ENCODE results near the gene CD38. TPM values are rescaled to one million over a fixed set of nuclear protein-coding genes. Genes with fewer than 3 reads are reported as not detected.
"Not testable (repeated sequence)": the region's sequence is repeated elsewhere in the genome, so short reads cannot be mapped to it uniquely, and the experiment has no call there.

CD38 gene
- total RNA-seq, 1 donor from 2014 or later = 87.1 TPM

GRCh38 chr4:15811703-15812337, 33.7 kb downstream of the CD38 start:
- Mint-ChIP-seq H3K9me3 (peaks cover 8% of the 10 kb centered on the region), H3K36me3 (ENCODE audit: low read depth) (peaks cover 82% of the 10 kb centered on the region), H3K27me3 (ENCODE audit: low read depth) (no peaks in the 10 kb centered on the region)

GRCh38 chr4:15832523-15833451, 54.7 kb downstream of the CD38 start:
- H3K27ac Mint-ChIP-seq = peak overlapping the region; percentile 60
- no peaks in the 10 kb centered on the region for H3K27me3 Mint-ChIP-seq (ENCODE audit: low read depth)
- intact Hi-C loops (cut with micrococcal nuclease) = no loop called here

More at GRCh38 chr4:15811703-15812337, 33.7 kb downstream of the CD38 start:
- intact Hi-C loops (cut with micrococcal nuclease) = no loop called here
- Mint-ChIP-seq H3K4me3 (ENCODE audit: low read depth) (no peak overlapping the region), H3K4me1 (ENCODE audit: low read depth) (peaks cover 45% of the 10 kb centered on the region), H3K27ac (peak overlapping the region; percentile 11)
- no peak for DNase-seq (ENCODE audit: low spot score)

GRCh38 chr4:15833801-15834200, 55.7 kb downstream of the CD38 start:
- intact Hi-C loops (cut with micrococcal nuclease) = no loop called here
- H3K9me3 Mint-ChIP-seq = peaks cover 18% of the 10 kb centered on the region
- no peaks in the 10 kb centered on the region for H3K27me3 Mint-ChIP-seq (ENCODE audit: low read depth)
- H3K36me3 Mint-ChIP-seq (ENCODE audit: low read depth) = peaks cover 95% of the 10 kb centered on the region
- peaks cover 31% of the 10 kb centered on the region for H3K4me1 Mint-ChIP-seq (ENCODE audit: low read depth)
- no peak for DNase-seq (ENCODE audit: low spot score)
- H3K27ac Mint-ChIP-seq = peak overlapping the region; percentile 21
- no peak overlapping the region for H3K4me3 Mint-ChIP-seq (ENCODE audit: low read depth)

More at GRCh38 chr4:15832523-15833451, 54.7 kb downstream of the CD38 start:
- Mint-ChIP-seq H3K4me1 (ENCODE audit: low read depth) (peaks cover 36% of the 10 kb centered on the region), H3K4me3 (ENCODE audit: low read depth) (no peak overlapping the region), H3K36me3 (ENCODE audit: low read depth) (peaks cover 92% of the 10 kb centered on the region), H3K9me3 (peaks cover 23% of the 10 kb centered on the region)
- no peak for DNase-seq (ENCODE audit: low spot score)

- peaks cover 95% of the 10 kb centered on the region for H3K36me3 Mint-ChIP-seq (ENCODE audit: low read depth)
- H3K9me3 Mint-ChIP-seq = peaks cover 12% of the 10 kb centered on the region
- H3K27me3 Mint-ChIP-seq (ENCODE audit: low read depth) = no peaks in the 10 kb centered on the region
- no peak for DNase-seq (ENCODE audit: low spot score)
- intact Hi-C loops (cut with micrococcal nuclease) = no loop called here
- H3K27ac Mint-ChIP-seq = no peak overlapping the region
- H3K4me3 Mint-ChIP-seq (ENCODE audit: low read depth) = no peak overlapping the region
- H3K4me1 Mint-ChIP-seq (ENCODE audit: low read depth) = peaks cover 14% of the 10 kb centered on the region
Observed at GRCh38 chr4:15836362-15836761, 58.2 kb downstream of the CD38 start.

GRCh38 chr4:15837591-15837990, 59.5 kb downstream of the CD38 start:
- no peaks in the 10 kb centered on the region for H3K27me3 Mint-ChIP-seq (ENCODE audit: low read depth)
- peaks cover 14% of the 10 kb centered on the region for H3K9me3 Mint-ChIP-seq
- H3K27ac Mint-ChIP-seq = peak overlapping the region; percentile 1
- no peak for DNase-seq (ENCODE audit: low spot score)
- peaks cover 84% of the 10 kb centered on the region for H3K36me3 Mint-ChIP-seq (ENCODE audit: low read depth)
- peaks cover 6% of the 10 kb centered on the region for H3K4me1 Mint-ChIP-seq (ENCODE audit: low read depth)
- no peak overlapping the region for H3K4me3 Mint-ChIP-seq (ENCODE audit: low read depth)
- intact Hi-C loops (cut with micrococcal nuclease) = no loop called here

GRCh38 chr4:15841194-15841730, 63.1 kb downstream of the CD38 start:
- H3K4me3 Mint-ChIP-seq (ENCODE audit: low read depth); DNase-seq (ENCODE audit: low spot score); H3K27ac Mint-ChIP-seq; H3K4me1 Mint-ChIP-seq (ENCODE audit: low read depth); H3K27me3 Mint-ChIP-seq (ENCODE audit: low read depth); intact Hi-C loops (cut with micrococcal nuclease): not testable (repeated sequence)
- Mint-ChIP-seq H3K36me3 (ENCODE audit: low read depth) (peaks cover 53% of the 10 kb centered on the region), H3K9me3 (peaks cover 14% of the 10 kb centered on the region)

GRCh38 chr4:15847746-15848145, 69.6 kb downstream of the CD38 start:
- no peak overlapping the region for H3K27ac Mint-ChIP-seq
- intact Hi-C loops (cut with micrococcal nuclease) = no loop called here
- peaks cover 6% of the 10 kb centered on the region for H3K4me1 Mint-ChIP-seq (ENCODE audit: low read depth)
- no peaks in the 10 kb centered on the region for H3K9me3 Mint-ChIP-seq
- no peak for DNase-seq (ENCODE audit: low spot score)
- H3K4me3 Mint-ChIP-seq (ENCODE audit: low read depth) = no peak overlapping the region
- H3K36me3 Mint-ChIP-seq (ENCODE audit: low read depth) = peaks cover 47% of the 10 kb centered on the region
- no peaks in the 10 kb centered on the region for H3K27me3 Mint-ChIP-seq (ENCODE audit: low read depth)

GRCh38 chr4:15848191-15848842, 70.2 kb downstream of the CD38 start:
- intact Hi-C loops (cut with micrococcal nuclease) = no loop called here
- no peak overlapping the region for H3K27ac Mint-ChIP-seq
- no peak for DNase-seq (ENCODE audit: low spot score)
- no peaks in the 10 kb centered on the region for H3K9me3 Mint-ChIP-seq
- no peak overlapping the region for H3K4me3 Mint-ChIP-seq (ENCODE audit: low read depth)
- H3K27me3 Mint-ChIP-seq (ENCODE audit: low read depth) = no peaks in the 10 kb centered on the region
- H3K4me1 Mint-ChIP-seq (ENCODE audit: low read depth) = peaks cover 6% of the 10 kb centered on the region
- peaks cover 53% of the 10 kb centered on the region for H3K36me3 Mint-ChIP-seq (ENCODE audit: low read depth)

- no peak for DNase-seq (ENCODE audit: low spot score)
- H3K36me3 Mint-ChIP-seq (ENCODE audit: low read depth) = peaks cover 72% of the 10 kb centered on the region
- H3K27ac Mint-ChIP-seq = no peak overlapping the region
- intact Hi-C loops (cut with micrococcal nuclease) = no loop called here
- no peak overlapping the region for H3K4me3 Mint-ChIP-seq (ENCODE audit: low read depth)
- no peaks in the 10 kb centered on the region for H3K27me3 Mint-ChIP-seq (ENCODE audit: low read depth)
- H3K4me1 Mint-ChIP-seq (ENCODE audit: low read depth) = peaks cover 6% of the 10 kb centered on the region
- no peaks in the 10 kb centered on the region for H3K9me3 Mint-ChIP-seq
Observed at GRCh38 chr4:15851969-15852368, 73.8 kb downstream of the CD38 start.

- no peaks in the 10 kb centered on the region for H3K9me3 Mint-ChIP-seq
- peaks cover 70% of the 10 kb centered on the region for H3K36me3 Mint-ChIP-seq (ENCODE audit: low read depth)
- no peak overlapping the region for H3K27ac Mint-ChIP-seq
- peaks cover 6% of the 10 kb centered on the region for H3K4me1 Mint-ChIP-seq (ENCODE audit: low read depth)
- H3K4me3 Mint-ChIP-seq (ENCODE audit: low read depth) = no peak overlapping the region
- H3K27me3 Mint-ChIP-seq (ENCODE audit: low read depth) = no peaks in the 10 kb centered on the region
- DNase-seq (ENCODE audit: low spot score) = no peak
- intact Hi-C loops (cut with micrococcal nuclease) = no loop called here
Observed at GRCh38 chr4:15852524-15852923, 74.4 kb downstream of the CD38 start.

GRCh38 chr4:15853345-15853744, 75.2 kb downstream of the CD38 start:
- no peak overlapping the region for H3K4me3 Mint-ChIP-seq (ENCODE audit: low read depth)
- H3K27me3 Mint-ChIP-seq (ENCODE audit: low read depth) = no peaks in the 10 kb centered on the region
- peaks cover 62% of the 10 kb centered on the region for H3K36me3 Mint-ChIP-seq (ENCODE audit: low read depth)
- H3K4me1 Mint-ChIP-seq (ENCODE audit: low read depth) = peaks cover 2% of the 10 kb centered on the region
- no peak overlapping the region for H3K27ac Mint-ChIP-seq
- intact Hi-C loops (cut with micrococcal nuclease) = no loop called here
- no peaks in the 10 kb centered on the region for H3K9me3 Mint-ChIP-seq
- DNase-seq (ENCODE audit: low spot score) = no peak

GRCh38 chr4:15855804-15856475, 77.8 kb downstream of the CD38 start:
- H3K27me3 Mint-ChIP-seq (ENCODE audit: low read depth) = peaks cover 3% of the 10 kb centered on the region
- H3K9me3 Mint-ChIP-seq = no peaks in the 10 kb centered on the region
- no peaks in the 10 kb centered on the region for H3K4me1 Mint-ChIP-seq (ENCODE audit: low read depth)
- intact Hi-C loops (cut with micrococcal nuclease) = no loop called here
- H3K4me3 Mint-ChIP-seq (ENCODE audit: low read depth) = no peak overlapping the region
- DNase-seq (ENCODE audit: low spot score) = no peak
- peaks cover 38% of the 10 kb centered on the region for H3K36me3 Mint-ChIP-seq (ENCODE audit: low read depth)
- H3K27ac Mint-ChIP-seq = no peak overlapping the region

All from activated T-helper 2 cell treated with anti-CD3 and anti-CD28 coated beads, Interferon-gamma antibody, Interleukin-2, Interleukin-4, amounts not matched to agents 10 μg/mL and 5 μg/mL and 100 μg/mL, durations not matched to agents 14 hours and 24 hours and 36 hours (primary cell).